ENCODE data around the gene CIAO3. TPM values are rescaled to one million over a fixed set of nuclear protein-coding genes. Genes with fewer than 3 reads are reported as not detected.

Gene CIAO3
- total RNA-seq, 1 experiment from 2014 or later = 50.9 TPM

DNA sequence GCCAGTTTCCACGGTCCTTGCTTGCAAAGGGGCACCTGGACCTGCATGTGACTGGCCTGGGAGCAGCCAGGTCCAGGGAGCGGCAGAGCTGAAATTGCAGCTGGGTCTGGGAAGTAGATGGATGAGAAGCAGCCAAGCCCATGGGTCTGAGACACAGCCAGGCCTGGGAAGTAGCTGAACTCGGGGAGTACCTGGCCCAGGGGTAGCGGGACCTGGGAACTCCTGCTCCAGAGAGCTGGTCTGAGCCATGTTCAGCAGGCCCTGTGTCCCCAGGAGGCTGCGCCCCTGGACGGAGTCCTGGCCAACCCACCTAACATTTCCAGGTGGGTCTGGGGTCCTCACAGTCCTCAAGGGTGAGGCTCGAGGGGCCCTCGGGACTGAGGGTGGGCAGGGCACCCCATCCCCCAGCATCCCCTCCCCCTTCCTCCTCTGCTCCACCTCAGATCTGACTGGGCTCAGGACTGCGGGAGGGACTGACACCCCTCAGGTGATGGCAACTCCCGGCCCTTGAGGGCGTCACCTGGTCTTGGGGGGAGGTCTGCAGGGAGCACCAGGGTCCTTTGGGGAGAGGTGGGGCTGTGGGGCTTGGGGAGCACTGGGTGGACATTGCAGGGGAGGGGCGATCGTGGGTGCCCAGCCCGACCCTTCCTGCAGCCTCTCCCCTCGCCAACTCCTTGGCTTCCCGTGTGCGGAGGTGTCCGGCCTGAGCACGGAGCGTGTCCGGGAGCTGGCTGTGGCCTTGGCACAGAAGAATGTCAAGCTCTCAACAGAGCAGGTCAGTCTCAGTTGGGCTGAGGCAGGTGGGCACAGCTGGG, 22.8 kb upstream of the CIAO3 start:
- no peak overlapping the region for H3K4me3 Mint-ChIP-seq
- TF ChIP-seq ZNF219 (CRISPR knock-in tag; IDR thresholded peaks at IDR 0.05; ENCODE audit: borderline replicate concordance) = no peak
- TF ChIP-seq NR1H2 (CRISPR knock-in tag; IDR thresholded peaks at IDR 0.05) = no peak
- TF ChIP-seq, protein P1, sequence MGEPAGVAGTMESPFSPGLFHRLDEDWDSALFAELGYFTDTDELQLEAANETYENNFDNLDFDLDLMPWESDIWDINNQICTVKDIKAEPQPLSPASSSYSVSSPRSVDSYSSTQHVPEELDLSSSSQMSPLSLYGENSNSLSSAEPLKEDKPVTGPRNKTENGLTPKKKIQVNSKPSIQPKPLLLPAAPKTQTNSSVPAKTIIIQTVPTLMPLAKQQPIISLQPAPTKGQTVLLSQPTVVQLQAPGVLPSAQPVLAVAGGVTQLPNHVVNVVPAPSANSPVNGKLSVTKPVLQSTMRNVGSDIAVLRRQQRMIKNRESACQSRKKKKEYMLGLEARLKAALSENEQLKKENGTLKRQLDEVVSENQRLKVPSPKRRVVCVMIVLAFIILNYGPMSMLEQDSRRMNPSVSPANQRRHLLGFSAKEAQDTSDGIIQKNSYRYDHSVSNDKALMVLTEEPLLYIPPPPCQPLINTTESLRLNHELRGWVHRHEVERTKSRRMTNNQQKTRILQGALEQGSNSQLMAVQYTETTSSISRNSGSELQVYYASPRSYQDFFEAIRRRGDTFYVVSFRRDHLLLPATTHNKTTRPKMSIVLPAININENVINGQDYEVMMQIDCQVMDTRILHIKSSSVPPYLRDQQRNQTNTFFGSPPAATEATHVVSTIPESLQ (CRISPR knock-in tag; IDR thresholded peaks at IDR 0.05) = no peak
- TF ChIP-seq MYBL2 (CRISPR knock-in tag; IDR thresholded peaks at IDR 0.05) = no peak
- TF ChIP-seq JUN (CRISPR knock-in tag; IDR thresholded peaks at IDR 0.05) = no peak
- no peaks in the 10 kb centered on the region for H3K4me1 Mint-ChIP-seq
- ChIA-PET CTCF (interaction anchor here (0.7 to 1.4 kb wide), 2 partner anchors 19 to 23 kb away, joined by 3 to 4 read pairs; partner anchors contain the start of gene CIAO3), POLR2A (no interaction called here)
- no peaks in the 10 kb centered on the region for H3K36me3 Mint-ChIP-seq
- H3K27me3 Mint-ChIP-seq (ENCODE audit: low read depth) = no peaks in the 10 kb centered on the region
- DNase-seq (ENCODE audit: low spot score) (no peak), ATAC-seq (no peak)
- H3K9me3 Mint-ChIP-seq = no peaks in the 10 kb centered on the region
- 0 out of 2 replicates have a peak overlapping the region, but pooled peaks have one; percentile 27 for H3K27ac Mint-ChIP-seq

GRCh38 chr16:762595-763268, 21.9 kb upstream of the CIAO3 start:
- ChIA-PET CTCF (interaction anchor here (1.0 to 2.2 kb wide), 5 partner anchors 12 to 295 kb away, joined by 3 to 11 read pairs (median 4); partner anchors contain the start of gene CIAO3), POLR2A (no interaction called here)
- Mint-ChIP-seq H3K4me3 (no peak overlapping the region), H3K4me1 (no peaks in the 10 kb centered on the region), H3K27ac (no peak overlapping the region), H3K27me3 (ENCODE audit: low read depth) (no peaks in the 10 kb centered on the region), H3K9me3 (no peaks in the 10 kb centered on the region), H3K36me3 (no peaks in the 10 kb centered on the region)
- TF ChIP-seq E2F1 (CRISPR knock-in tag; IDR thresholded peaks at IDR 0.05) (no peak), TEAD1 (CRISPR knock-in tag; IDR thresholded peaks at IDR 0.05) (no peak), ZNF138 (CRISPR knock-in tag; conservative IDR thresholded peaks at IDR 0.05) (no peak)
- no peak for ATAC-seq
- DNase-seq (ENCODE audit: low spot score) = no peak

GRCh38 chr16:761625-762513, 21.1 kb upstream of the CIAO3 start:
- ATAC-seq = peak; percentile 29; the same call in 1 of the 2 replicates
- 0 out of 2 replicates have a peak, but pooled peaks have one; percentile 47 for TF ChIP-seq FOXP1 (CRISPR knock-in tag; IDR thresholded peaks at IDR 0.05; ENCODE audit: borderline replicate concordance)
- TF ChIP-seq ZNF232 (CRISPR knock-in tag; IDR thresholded peaks at IDR 0.05) = no peak
- no peaks in the 10 kb centered on the region for H3K4me1 Mint-ChIP-seq
- H3K27me3 Mint-ChIP-seq (ENCODE audit: low read depth) = no peaks in the 10 kb centered on the region
- no peak overlapping the region for H3K4me3 Mint-ChIP-seq
- H3K9me3 Mint-ChIP-seq = no peaks in the 10 kb centered on the region
- ChIA-PET POLR2A (no interaction called here), CTCF (interaction anchor here (0.6 to 2.2 kb wide), 9 partner anchors 11 to 296 kb away, joined by 3 to 11 read pairs (median 3); partner anchors contain the start of genes CHTF18, CIAO3 and RPUSD1)
- DNase-seq (ENCODE audit: low spot score) = no peak
- H3K36me3 Mint-ChIP-seq = no peaks in the 10 kb centered on the region
- H3K27ac Mint-ChIP-seq = no peak overlapping the region
